Transverse colon (tissue), 4 donors: Measurements from ENCODE around the gene PRCP.

ENCODE experiments used
- EP300 ChIP-seq: sonication (generic); formaldehyde crosslinking; IDR thresholded peaks from one replicate; pipeline ENCODE4 v1.6.1; 2017; ENCODE audit warnings: antibody characterized with exemption, low read depth
- POLR2A ChIP-seq: fragments of 450-650 bp; IDR thresholded peaks from one replicate; pipeline ENCODE4 v1.6.1; 2016; ENCODE audit warnings: antibody characterized with exemption, mild to moderate bottlenecking, moderate library complexity
- POLR2AphosphoS5 ChIP-seq, 3 donors: sonication (generic); formaldehyde crosslinking; IDR thresholded peaks; one replicate each; pipeline ENCODE4 v1.6.1; 2016; ENCODE audit warnings: antibody characterized with exemption in 3 of 3
- TF ChIP-seq, protein P1 (sequence below), 5 experiments: fragments of 200-600 bp in 3 of 5; fragments of 450-650 bp in 2 of 5; sonication (generic) in 3 of 5; IDR thresholded peaks; 1 replicate in 2 of 5; 2 replicates in 3 of 5; pipeline ENCODE4 v1.5.1; 2016 to 2017; ENCODE audit warnings: antibody characterized with exemption in 5 of 5, inconsistent platforms in 3 of 5, mild to moderate bottlenecking in 2 of 5, moderate library complexity in 1 of 5

DNA sequence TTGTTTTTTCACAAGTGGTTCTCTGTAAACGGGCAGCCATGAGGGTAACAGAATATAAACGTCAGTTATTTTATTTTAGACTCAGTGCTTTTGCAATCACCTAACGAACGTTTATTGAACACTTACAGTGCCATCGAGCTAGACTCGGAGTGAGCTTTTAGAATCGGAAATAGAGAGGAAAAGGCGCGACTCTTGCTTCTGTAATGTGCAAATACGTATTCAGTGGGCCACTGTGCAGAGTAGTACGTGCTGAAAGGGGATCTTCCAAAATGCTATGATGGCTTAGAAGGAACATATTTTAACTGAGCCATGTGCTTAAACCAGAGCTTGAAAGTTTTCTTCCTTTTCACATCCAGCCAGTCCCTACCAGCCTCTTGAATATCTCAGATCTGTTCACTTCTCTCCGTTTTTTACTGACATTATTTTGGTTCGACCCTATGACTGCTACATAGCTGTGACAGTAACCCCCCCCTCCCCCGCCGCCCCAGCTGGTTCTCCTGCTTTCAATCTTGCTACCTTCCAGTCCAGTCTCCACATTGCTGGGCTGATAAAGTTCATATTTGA is 1.8 kb upstream of the PRCP start:
- no peak for TF ChIP-seq POLR2A
- no peak for TF ChIP-seq POLR2AphosphoS5 (IDR thresholded peaks at IDR 0.05)
- TF ChIP-seq, protein P1, sequence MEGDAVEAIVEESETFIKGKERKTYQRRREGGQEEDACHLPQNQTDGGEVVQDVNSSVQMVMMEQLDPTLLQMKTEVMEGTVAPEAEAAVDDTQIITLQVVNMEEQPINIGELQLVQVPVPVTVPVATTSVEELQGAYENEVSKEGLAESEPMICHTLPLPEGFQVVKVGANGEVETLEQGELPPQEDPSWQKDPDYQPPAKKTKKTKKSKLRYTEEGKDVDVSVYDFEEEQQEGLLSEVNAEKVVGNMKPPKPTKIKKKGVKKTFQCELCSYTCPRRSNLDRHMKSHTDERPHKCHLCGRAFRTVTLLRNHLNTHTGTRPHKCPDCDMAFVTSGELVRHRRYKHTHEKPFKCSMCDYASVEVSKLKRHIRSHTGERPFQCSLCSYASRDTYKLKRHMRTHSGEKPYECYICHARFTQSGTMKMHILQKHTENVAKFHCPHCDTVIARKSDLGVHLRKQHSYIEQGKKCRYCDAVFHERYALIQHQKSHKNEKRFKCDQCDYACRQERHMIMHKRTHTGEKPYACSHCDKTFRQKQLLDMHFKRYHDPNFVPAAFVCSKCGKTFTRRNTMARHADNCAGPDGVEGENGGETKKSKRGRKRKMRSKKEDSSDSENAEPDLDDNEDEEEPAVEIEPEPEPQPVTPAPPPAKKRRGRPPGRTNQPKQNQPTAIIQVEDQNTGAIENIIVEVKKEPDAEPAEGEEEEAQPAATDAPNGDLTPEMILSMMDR (IDR thresholded peaks at IDR 0.05): no peak
- no peak for TF ChIP-seq EP300
